NCI-H1105 treated with DMSO at 0.1 percent for 48 hours (cell line): ENCODE data around the gene GATC.
"Not testable (repeated sequence)": the region's sequence is repeated elsewhere in the genome, so short reads cannot be mapped to it uniquely, and the experiment has no call there.

Experiments
- DNase-seq: peaks from one replicate; lab custom pipeline; 2025; lab: John Stamatoyannopoulos, UW

GATC gene

GRCh38 chr12:120437735-120438494 lies 8.3 kb upstream of the GATC start, which contains the start of gene COX6A1:
Gene COX6A1 (plus strand): TSS chr12:120438113. CDS start chr12:120438127, 14 bp downstream.
- DNase-seq: peak; percentile 100

- DNase-seq: no peak
These were observed 7.6 kb upstream of the GATC start for GRCh38 chr12:120438495-120439198.

GRCh38 chr12:120439646-120440247 lies 6.5 kb upstream of the GATC start:
- peak; percentile 58 for DNase-seq

GRCh38 chr12:120444676-120445075 lies 1.6 kb upstream of the GATC start:
- DNase-seq: no peak

- DNase-seq: not testable (repeated sequence)
These were observed 567 bp downstream of the GATC start for GRCh38 chr12:120446844-120447178.

GRCh38 chr12:120447992-120448391 lies 1.7 kb downstream of the GATC start:
- DNase-seq: no peak

- DNase-seq: not testable (repeated sequence)
These were observed 6.3 kb downstream of the GATC start for GRCh38 chr12:120452524-120452923.

- DNase-seq: no peak
These were observed 7.0 kb downstream of the GATC start for GRCh38 chr12:120453060-120453750.

GRCh38 chr12:120453977-120454376 lies 7.7 kb downstream of the GATC start:
- DNase-seq: peak; percentile 18

- DNase-seq: no peak
These were observed 9.1 kb downstream of the GATC start for GRCh38 chr12:120455302-120455701.

GRCh38 chr12:120457133-120457532 lies 10.9 kb downstream of the GATC start:
- peak; percentile 17 for DNase-seq

GRCh38 chr12:120460157-120460556 lies 13.9 kb downstream of the GATC start:
- no peak for DNase-seq

- DNase-seq: no peak
These were observed 15.9 kb downstream of the GATC start for GRCh38 chr12:120462099-120462640.

- no peak for DNase-seq
These were observed 17.5 kb downstream of the GATC start for GRCh38 chr12:120463712-120464111.

GRCh38 chr12:120465756-120466155 lies 19.5 kb downstream of the GATC start:
- DNase-seq: no peak

- DNase-seq: peak; percentile 54
These were observed 20.5 kb downstream of the GATC start for GRCh38 chr12:120466560-120467315.

- no peak for DNase-seq
These were observed 21.2 kb downstream of the GATC start for GRCh38 chr12:120467439-120467838.

- DNase-seq: no peak
These were observed 22.1 kb downstream of the GATC start for GRCh38 chr12:120468325-120468820.

GRCh38 chr12:120468821-120469449 lies 22.7 kb downstream of the GATC start:
- DNase-seq: no peak

- peak; percentile 95 for DNase-seq
These were observed 23.4 kb downstream of the GATC start, which contains the start of gene SRSF9 for GRCh38 chr12:120469450-120470149. Gene SRSF9 (minus strand): TSS chr12:120469748. CDS start chr12:120469609, 139 bp downstream.
